GM12875 (cell line): ENCODE data around the gene SIX3.

Experiments used
- H3K4me3 ChIP-seq: one replicate; pipeline ENCODE4 v1.5.1; 2011; ENCODE audit warnings: low read depth, low read length, control low read depth
- CTCF ChIP-seq: IDR thresholded peaks from 2 replicates; pipeline ENCODE4 v1.5.1; 2011; ENCODE audit warnings: low read depth, mild to moderate bottlenecking, control low read depth, inconsistent platforms, low read length, moderate library complexity, borderline replicate concordance; ENCODE audit not compliant: insufficient read depth

SIX3 gene

GRCh38 chr2:44944102-44944951, 2.8 kb downstream of the SIX3 start:
- H3K4me3 ChIP-seq: no peak overlapping the region
- TF ChIP-seq CTCF: no peak

GRCh38 chr2:44944952-44945612, 3.6 kb downstream of the SIX3 start:
- no peak for TF ChIP-seq CTCF
- H3K4me3 ChIP-seq: no peak overlapping the region

GRCh38 chr2:44945676-44946371, 4.3 kb downstream of the SIX3 start:
- no peak overlapping the region for H3K4me3 ChIP-seq
- no peak for TF ChIP-seq CTCF

GRCh38 chr2:44946372-44947027, 5.0 kb downstream of the SIX3 start:
- no peak for TF ChIP-seq CTCF

GRCh38 chr2:44947028-44947375, 5.5 kb downstream of the SIX3 start:
- no peak overlapping the region for H3K4me3 ChIP-seq
- no peak for TF ChIP-seq CTCF

More at GRCh38 chr2:44946372-44947027, 5.0 kb downstream of the SIX3 start:
- no peak overlapping the region for H3K4me3 ChIP-seq

GRCh38 chr2:44948565-44949328, 7.2 kb downstream of the SIX3 start:
- no peak overlapping the region for H3K4me3 ChIP-seq
- no peak for TF ChIP-seq CTCF
